ENCODE results near the gene AFP.

DNA sequence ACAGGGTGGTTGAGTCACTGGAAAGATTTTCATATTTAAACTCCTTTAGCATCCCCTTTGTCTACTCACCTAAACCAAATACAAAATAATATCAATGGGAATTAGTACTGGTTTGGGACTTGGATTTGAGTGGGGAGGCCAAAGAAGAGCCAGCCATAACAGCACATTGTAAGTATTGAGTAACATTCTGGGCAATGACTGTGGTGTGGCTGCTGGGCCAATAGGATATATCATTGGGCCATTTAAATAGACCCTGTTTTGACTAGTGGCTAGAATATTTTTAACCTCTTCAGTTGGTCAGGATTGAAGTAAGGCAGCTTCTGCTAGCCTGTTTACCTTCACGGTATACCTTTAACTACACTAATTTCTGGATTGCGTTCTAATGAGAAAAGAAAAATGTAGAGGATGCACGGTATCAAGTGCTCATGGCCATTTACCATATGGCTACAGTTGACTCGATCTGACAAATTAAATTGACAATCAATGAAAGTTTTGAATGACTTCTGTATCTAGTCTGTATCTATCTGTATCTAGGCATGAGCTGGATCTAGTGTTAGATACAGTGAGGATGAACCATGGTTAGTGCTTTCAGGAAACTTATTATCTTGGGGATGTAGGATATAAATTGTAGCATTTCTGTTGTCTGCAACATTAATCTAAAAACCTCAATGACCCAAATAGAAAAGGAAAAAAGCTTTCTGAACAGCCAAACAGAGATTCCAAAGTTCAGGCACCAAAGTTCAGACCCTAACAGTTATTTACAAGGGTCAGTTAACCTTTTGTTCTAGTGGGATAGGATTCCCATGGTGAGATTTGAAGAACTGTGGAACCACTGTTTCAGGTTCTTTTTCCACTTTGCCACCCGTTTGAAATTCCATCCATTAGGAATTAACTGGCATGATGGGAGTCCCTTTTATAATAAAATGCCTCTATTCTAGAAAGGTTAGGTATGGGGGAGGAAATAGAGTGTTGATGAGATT, 38.7 kb upstream of the AFP start:
- TF ChIP-seq, protein P1, sequence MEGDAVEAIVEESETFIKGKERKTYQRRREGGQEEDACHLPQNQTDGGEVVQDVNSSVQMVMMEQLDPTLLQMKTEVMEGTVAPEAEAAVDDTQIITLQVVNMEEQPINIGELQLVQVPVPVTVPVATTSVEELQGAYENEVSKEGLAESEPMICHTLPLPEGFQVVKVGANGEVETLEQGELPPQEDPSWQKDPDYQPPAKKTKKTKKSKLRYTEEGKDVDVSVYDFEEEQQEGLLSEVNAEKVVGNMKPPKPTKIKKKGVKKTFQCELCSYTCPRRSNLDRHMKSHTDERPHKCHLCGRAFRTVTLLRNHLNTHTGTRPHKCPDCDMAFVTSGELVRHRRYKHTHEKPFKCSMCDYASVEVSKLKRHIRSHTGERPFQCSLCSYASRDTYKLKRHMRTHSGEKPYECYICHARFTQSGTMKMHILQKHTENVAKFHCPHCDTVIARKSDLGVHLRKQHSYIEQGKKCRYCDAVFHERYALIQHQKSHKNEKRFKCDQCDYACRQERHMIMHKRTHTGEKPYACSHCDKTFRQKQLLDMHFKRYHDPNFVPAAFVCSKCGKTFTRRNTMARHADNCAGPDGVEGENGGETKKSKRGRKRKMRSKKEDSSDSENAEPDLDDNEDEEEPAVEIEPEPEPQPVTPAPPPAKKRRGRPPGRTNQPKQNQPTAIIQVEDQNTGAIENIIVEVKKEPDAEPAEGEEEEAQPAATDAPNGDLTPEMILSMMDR (IDR thresholded peaks at IDR 0.05): no peak
- no peak for TF ChIP-seq POLR2A (IDR thresholded peaks at IDR 0.05)
